ES-I3 (cell line): ENCODE data around the gene CA4.
A peak's percentile ranks its signal among the peaks of the same experiment; 100 is the strongest.
"Not testable (repeated sequence)": the region's sequence is repeated elsewhere in the genome, so short reads cannot be mapped to it uniquely, and the experiment has no call there.

ENCODE experiments used
- H3K36me3 ChIP-seq: 2 replicates; pipeline ENCODE4 v1.6.1; 2013; ENCODE audit warnings: mild to moderate bottlenecking, low read length, control low read depth, moderate library complexity; ENCODE audit not compliant: insufficient read depth
- H3K4me1 ChIP-seq: 2 replicates; pipeline ENCODE4 v1.6.1; 2013; ENCODE audit warnings: mild to moderate bottlenecking, control low read depth, low read length; ENCODE audit not compliant: insufficient read depth
- H3K9ac ChIP-seq: 2 replicates; pipeline ENCODE4 v1.6.1; 2013; ENCODE audit warnings: low read depth, mild to moderate bottlenecking, low read length, moderate library complexity
- H3K9me3 ChIP-seq: 2 replicates; pipeline ENCODE4 v1.6.1; 2013; ENCODE audit warnings: mild to moderate bottlenecking, low read length, moderate library complexity; ENCODE audit not compliant: control insufficient read depth, insufficient read depth

The CA4 gene

GRCh38 chr17:60119162-60119561, 30.6 kb upstream of the CA4 start:
- not testable (repeated sequence) for H3K4me1 ChIP-seq, H3K36me3 ChIP-seq, H3K9me3 ChIP-seq, H3K9ac ChIP-seq

DNA sequence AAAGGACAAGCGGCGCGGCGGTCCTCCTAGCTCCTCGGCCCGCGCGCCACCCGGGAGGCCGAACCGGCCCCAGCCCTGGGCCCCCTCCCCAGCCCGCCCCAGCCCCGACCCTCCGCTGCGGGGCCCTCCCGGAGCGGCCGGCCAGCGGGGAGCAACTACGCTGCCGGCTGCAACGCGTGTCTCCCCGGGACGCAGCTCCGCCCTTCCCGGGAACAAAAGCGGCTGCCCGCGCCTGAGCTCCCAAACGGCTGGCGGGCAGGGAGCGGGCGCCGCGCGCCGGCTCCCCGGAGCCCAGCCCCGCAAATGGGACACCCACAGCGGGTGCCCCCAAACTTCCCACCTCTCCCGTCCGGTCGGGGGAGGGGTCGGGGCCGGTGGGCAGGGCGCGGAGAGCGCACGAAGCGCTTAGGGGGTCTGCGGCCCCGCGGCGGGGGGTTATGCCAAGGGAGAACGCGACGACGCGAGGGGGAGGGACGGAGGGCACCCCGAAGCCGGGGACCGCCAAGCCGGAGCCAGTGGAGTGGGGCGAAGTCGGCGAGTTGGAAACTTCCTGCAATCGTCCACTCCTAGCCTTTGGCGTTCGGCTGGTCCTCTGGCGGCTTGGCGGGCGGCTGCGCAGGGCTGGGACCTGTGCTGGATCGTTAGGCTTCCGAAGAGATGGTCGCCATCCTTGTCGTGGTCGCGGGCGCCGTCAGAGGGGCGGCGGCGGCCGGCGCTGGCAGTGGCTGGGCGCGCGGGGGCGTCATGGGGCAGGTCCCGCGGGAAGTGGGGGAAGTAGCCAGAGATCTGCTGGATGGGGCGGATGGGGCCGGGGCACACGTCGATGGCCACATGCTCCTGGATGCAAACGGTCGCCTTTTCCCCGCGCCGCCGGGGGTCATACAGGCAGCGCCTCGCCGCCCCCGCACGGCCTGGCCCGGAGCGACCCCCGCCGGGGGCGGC, 29.7 kb upstream of the CA4 start:
- H3K4me1 ChIP-seq, H3K9ac ChIP-seq, H3K9me3 ChIP-seq: not testable (repeated sequence)

GRCh38 chr17:60127068-60128064, 22.4 kb upstream of the CA4 start:
- no peak overlapping the region for H3K9ac ChIP-seq

More for the DNA sequence above, 29.7 kb upstream of the CA4 start:
- not testable (repeated sequence) for H3K36me3 ChIP-seq

DNA sequence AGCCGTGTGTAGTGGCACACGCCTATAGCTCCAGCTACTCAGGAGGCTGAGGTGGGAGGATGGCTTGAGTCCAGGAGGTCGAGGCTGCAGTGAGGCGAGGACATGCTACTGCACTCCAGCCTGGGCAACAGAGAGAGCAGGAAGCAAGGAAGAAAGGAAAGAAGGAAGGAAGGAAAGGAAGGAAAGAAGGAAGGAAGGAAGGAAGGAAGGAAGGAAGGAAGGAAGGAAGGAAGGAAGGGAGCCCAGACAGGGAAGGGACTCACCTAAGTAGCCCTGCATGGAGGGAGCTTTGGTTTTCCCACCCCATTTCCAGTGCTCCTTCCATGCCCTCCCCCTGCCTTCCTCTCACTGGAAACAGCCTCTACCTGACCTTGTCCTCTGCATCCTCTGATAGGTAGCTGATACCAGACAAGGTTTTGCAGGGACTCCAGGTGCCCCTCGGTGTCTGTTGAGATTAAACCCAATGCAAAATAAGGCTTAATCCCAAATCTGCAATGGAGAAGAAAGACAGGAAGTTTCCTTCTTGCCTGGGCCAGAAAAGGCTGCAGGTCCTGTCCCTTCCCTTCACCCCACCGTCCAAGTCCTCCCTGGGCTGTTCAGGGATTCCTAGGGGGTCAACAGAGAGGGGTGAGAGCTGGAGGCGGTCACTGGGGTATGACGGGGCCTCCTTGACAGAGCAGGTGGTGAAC, 21.5 kb upstream of the CA4 start:
- H3K9me3 ChIP-seq = no peaks in the 10 kb centered on the region
- H3K4me1 ChIP-seq = no peaks in the 10 kb centered on the region; the same call in 1 of the 2 replicates
- no peaks in the 10 kb centered on the region; the same call in 1 of the 2 replicates for H3K36me3 ChIP-seq
- H3K9ac ChIP-seq = no peak overlapping the region

More at GRCh38 chr17:60127068-60128064, 22.4 kb upstream of the CA4 start:
- Histone ChIP-seq H3K4me1 (no peaks in the 10 kb centered on the region; the same call in 1 of the 2 replicates), H3K9me3 (no peaks in the 10 kb centered on the region), H3K36me3 (no peaks in the 10 kb centered on the region; the same call in 1 of the 2 replicates)

GRCh38 chr17:60129164-60129563, 20.6 kb upstream of the CA4 start:
- no peaks in the 10 kb centered on the region for H3K9me3 ChIP-seq
- H3K9ac ChIP-seq = no peak overlapping the region
- H3K4me1 ChIP-seq = no peaks in the 10 kb centered on the region; the same call in 1 of the 2 replicates
- no peaks in the 10 kb centered on the region; the same call in 1 of the 2 replicates for H3K36me3 ChIP-seq

- no peak overlapping the region for H3K9ac ChIP-seq
- no peaks in the 10 kb centered on the region; the same call in 1 of the 2 replicates for H3K4me1 ChIP-seq
- no peaks in the 10 kb centered on the region; the same call in 1 of the 2 replicates for H3K36me3 ChIP-seq
- no peaks in the 10 kb centered on the region for H3K9me3 ChIP-seq
Measured at GRCh38 chr17:60130466-60130865, 19.3 kb upstream of the CA4 start.

DNA sequence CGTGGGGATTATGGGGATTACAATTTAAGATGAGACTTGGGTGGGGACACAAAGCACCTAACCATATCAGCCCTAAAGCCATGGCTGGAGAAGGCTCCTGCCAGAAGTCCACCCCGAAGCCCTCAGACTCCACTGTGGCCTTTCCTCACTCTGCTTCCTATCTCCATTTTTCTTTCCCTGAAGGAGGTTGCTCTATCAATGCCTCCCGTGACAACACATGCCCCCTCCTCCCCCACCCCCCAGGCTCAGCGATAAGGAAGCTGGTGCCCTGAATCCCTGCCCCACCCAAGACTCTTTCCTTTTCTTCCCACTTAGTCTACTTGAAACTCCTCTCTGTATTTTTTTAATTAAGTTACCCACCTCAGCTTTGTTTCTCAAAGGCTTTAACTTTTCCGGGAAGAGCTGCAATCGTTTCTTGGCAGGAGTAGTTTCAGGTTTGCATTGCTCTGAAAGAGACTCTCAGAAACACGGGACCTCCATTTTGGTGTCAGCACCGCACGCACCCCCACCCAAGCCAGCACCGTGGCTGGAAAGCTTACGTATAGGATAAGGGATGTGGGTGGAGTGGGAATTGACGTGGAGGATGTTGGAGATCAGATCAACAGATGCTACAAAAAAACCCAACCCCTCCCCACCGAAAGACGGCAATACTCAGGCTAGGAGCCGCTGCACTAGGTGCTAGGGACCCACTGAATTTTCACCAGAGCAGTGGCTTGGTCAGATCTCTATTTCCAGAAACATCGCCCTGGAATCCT, 15.2 kb upstream of the CA4 start:
- H3K9ac ChIP-seq = peak overlapping the region; percentile 71
- no peaks in the 10 kb centered on the region for H3K9me3 ChIP-seq
- no peaks in the 10 kb centered on the region; the same call in 1 of the 2 replicates for H3K36me3 ChIP-seq
- no peaks in the 10 kb centered on the region; the same call in 1 of the 2 replicates for H3K4me1 ChIP-seq

GRCh38 chr17:60135151-60135950, 14.4 kb upstream of the CA4 start:
- Histone ChIP-seq H3K36me3 (no peaks in the 10 kb centered on the region; the same call in 1 of the 2 replicates), H3K9me3 (no peaks in the 10 kb centered on the region), H3K4me1 (no peaks in the 10 kb centered on the region; the same call in 1 of the 2 replicates), H3K9ac (peak overlapping the region; percentile 71)

DNA sequence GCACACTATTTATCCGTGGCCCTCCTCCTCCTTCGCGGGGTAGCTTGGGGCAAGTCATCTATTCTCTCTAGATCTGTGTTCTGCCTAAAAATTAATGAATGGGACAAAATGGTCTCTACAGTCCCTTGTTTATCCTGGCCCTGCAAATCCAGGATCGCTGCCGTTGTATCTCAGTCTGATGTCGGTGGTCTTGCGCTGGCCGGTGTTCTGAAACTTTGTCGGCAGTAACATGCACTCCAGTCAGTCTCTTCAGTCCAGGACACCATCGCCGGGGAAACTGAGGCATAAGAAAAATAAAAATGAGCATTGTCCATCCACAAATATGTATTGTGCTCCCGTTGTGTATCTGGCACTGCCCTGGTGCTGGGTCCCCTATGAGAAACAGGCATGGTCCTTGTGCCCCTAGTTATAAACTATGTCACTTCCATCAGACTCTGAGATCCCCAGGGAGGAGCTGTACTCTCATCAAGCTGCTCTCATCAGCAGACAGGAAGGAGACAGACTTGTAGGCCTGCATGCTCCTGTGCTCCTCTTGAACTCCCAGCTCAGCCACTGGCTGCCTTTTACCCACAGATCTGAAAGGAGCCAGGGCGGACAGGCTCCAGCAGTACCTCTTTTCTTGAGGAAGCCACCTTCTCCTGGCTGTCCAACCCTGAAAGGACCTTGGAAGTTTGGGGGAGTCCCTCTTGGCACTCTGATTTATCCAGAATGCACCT, 13.7 kb upstream of the CA4 start:
- Histone ChIP-seq H3K9ac (peak overlapping the region; percentile 2; the same call in 1 of the 2 replicates), H3K4me1 (no peaks in the 10 kb centered on the region; the same call in 1 of the 2 replicates), H3K9me3 (no peaks in the 10 kb centered on the region), H3K36me3 (no peaks in the 10 kb centered on the region; the same call in 1 of the 2 replicates)

- H3K36me3 ChIP-seq = no peaks in the 10 kb centered on the region
Measured at GRCh38 chr17:60137731-60138130, 12.0 kb upstream of the CA4 start.

GRCh38 chr17:60138769-60139437, 10.9 kb upstream of the CA4 start:
- peak overlapping the region; percentile 27; the same call in 1 of the 2 replicates for H3K9ac ChIP-seq
- no peaks in the 10 kb centered on the region for H3K36me3 ChIP-seq
- no peaks in the 10 kb centered on the region for H3K9me3 ChIP-seq
- peaks cover 9% of the 10 kb centered on the region for H3K4me1 ChIP-seq

More at GRCh38 chr17:60137731-60138130, 12.0 kb upstream of the CA4 start:
- Histone ChIP-seq H3K4me1 (peaks cover 3% of the 10 kb centered on the region; the same call in 1 of the 2 replicates), H3K9me3 (no peaks in the 10 kb centered on the region), H3K9ac (no peak overlapping the region)
